ENCODE results near the gene ZNF292. TPM values are rescaled to one million over a fixed set of nuclear protein-coding genes. Genes with fewer than 3 reads are reported as not detected.
"Not testable (repeated sequence)": the region's sequence is repeated elsewhere in the genome, so short reads cannot be mapped to it uniquely, and the experiment has no call there.

The ZNF292 gene
- total RNA-seq, 1 donor from 2014 or later = 34.6 TPM

DNA sequence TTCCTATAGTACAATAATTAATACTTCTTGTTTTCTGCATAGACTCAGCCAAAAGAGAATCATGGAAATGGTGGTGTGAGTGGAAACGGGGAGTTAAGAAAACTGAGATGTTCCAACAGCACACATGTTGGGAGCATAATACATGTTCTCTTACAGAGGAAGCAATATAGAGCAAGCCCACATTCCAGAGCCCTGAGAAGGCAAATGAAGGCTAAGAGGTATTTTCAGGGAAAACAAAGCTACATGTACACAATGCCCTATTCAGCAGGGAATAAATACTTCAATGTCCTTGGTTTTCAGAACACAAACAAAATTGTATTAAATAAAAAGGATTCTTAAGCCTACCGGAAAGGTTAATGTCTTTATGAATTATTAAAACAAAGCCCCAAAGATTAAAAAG is 131.9 kb downstream of the ZNF292 start:
- peaks cover 2% of the 10 kb centered on the region for H3K27me3 Mint-ChIP-seq (ENCODE audit: low read depth)
- no peaks in the 10 kb centered on the region for H3K36me3 Mint-ChIP-seq (ENCODE audit: low read depth)
- H3K9me3 Mint-ChIP-seq (ENCODE audit: low read depth) = no peaks in the 10 kb centered on the region
- peaks cover 17% of the 10 kb centered on the region for H3K4me1 Mint-ChIP-seq (ENCODE audit: low read depth)
- no peak overlapping the region for H3K27ac Mint-ChIP-seq (ENCODE audit: unreplicated experiment)
- TF ChIP-seq CTCF (IDR thresholded peaks at IDR 0.05) = no peak
- DNase-seq (ENCODE audit: low spot score) = no peak
- H3K4me3 Mint-ChIP-seq (ENCODE audit: unreplicated experiment) = no peak overlapping the region

DNA sequence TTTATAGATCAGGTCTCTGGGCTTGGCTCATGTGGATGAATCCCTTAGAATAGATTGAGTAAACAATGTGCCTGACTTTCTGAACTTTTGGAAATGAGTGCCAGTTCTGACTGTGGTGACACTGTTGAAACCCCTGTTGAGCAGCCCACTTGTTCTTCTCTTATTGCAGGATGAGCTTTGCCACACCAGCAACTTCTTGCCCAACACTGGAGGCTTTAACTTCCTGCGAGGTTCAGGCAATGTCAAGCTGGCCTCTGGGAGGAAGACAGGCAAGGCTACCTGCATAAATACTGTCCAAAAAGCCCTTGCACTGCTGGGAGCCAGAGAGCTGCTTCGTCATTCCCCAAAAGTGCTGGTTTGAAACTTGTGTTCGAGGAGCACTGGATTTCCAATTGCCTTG is 134.2 kb downstream of the ZNF292 start:
- H3K27ac Mint-ChIP-seq (ENCODE audit: unreplicated experiment) = no peak overlapping the region
- no peaks in the 10 kb centered on the region for H3K36me3 Mint-ChIP-seq (ENCODE audit: low read depth)
- no peak for DNase-seq (ENCODE audit: low spot score)
- peaks cover 2% of the 10 kb centered on the region for H3K27me3 Mint-ChIP-seq (ENCODE audit: low read depth)
- no peaks in the 10 kb centered on the region for H3K9me3 Mint-ChIP-seq (ENCODE audit: low read depth)
- no peak for TF ChIP-seq CTCF (IDR thresholded peaks at IDR 0.05)
- no peak overlapping the region for H3K4me3 Mint-ChIP-seq (ENCODE audit: unreplicated experiment)
- H3K4me1 Mint-ChIP-seq (ENCODE audit: low read depth) = peaks cover 16% of the 10 kb centered on the region

- Mint-ChIP-seq H3K27ac (ENCODE audit: unreplicated experiment) (no peak overlapping the region), H3K27me3 (ENCODE audit: low read depth) (no peaks in the 10 kb centered on the region), H3K36me3 (ENCODE audit: low read depth) (no peaks in the 10 kb centered on the region), H3K4me1 (ENCODE audit: low read depth) (peaks cover 16% of the 10 kb centered on the region), H3K4me3 (ENCODE audit: unreplicated experiment) (no peak overlapping the region), H3K9me3 (ENCODE audit: low read depth) (no peaks in the 10 kb centered on the region)
- no peak for DNase-seq (ENCODE audit: low spot score)
- TF ChIP-seq CTCF (IDR thresholded peaks at IDR 0.05) = no peak
Measured at GRCh38 chr6:87291883-87292282, 136.5 kb downstream of the ZNF292 start.

DNA sequence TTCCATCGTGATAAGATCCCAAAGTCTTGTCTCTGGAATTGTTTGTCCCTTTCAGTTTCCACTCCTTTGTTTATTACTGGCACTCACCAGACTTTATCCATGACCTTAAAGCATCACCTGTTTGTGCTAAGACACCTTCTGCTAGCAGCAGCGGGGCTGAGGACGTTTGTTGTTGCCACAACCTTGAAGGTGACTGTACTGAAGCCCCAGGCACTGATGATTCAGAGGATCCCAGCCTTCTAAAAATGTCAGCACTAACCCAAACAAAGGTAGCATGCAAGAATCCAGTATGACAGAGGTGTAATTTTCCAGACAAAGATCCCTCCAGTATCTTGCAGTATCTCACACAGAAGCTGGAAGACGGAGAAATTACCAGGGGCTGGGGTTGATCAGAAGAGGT is 138.2 kb downstream of the ZNF292 start:
- Mint-ChIP-seq H3K36me3 (ENCODE audit: low read depth) (no peaks in the 10 kb centered on the region), H3K4me3 (ENCODE audit: unreplicated experiment) (no peak overlapping the region), H3K27ac (ENCODE audit: unreplicated experiment) (no peak overlapping the region), H3K27me3 (ENCODE audit: low read depth) (peaks cover under 1% of the 10 kb centered on the region), H3K9me3 (ENCODE audit: low read depth) (no peaks in the 10 kb centered on the region), H3K4me1 (ENCODE audit: low read depth) (peaks cover 18% of the 10 kb centered on the region)
- no peak for DNase-seq (ENCODE audit: low spot score)
- no peak for TF ChIP-seq CTCF (IDR thresholded peaks at IDR 0.05)

GRCh38 chr6:87297119-87297518 is 141.8 kb downstream of the ZNF292 start:
- Mint-ChIP-seq H3K4me3 (ENCODE audit: unreplicated experiment) (no peak overlapping the region), H3K27ac (ENCODE audit: unreplicated experiment) (no peak overlapping the region), H3K27me3 (ENCODE audit: low read depth) (peaks cover 12% of the 10 kb centered on the region), H3K36me3 (ENCODE audit: low read depth) (no peaks in the 10 kb centered on the region), H3K9me3 (ENCODE audit: low read depth) (peaks cover under 1% of the 10 kb centered on the region), H3K4me1 (ENCODE audit: low read depth) (peaks cover 9% of the 10 kb centered on the region)
- no peak for TF ChIP-seq CTCF (IDR thresholded peaks at IDR 0.05)
- no peak for DNase-seq (ENCODE audit: low spot score)

DNA sequence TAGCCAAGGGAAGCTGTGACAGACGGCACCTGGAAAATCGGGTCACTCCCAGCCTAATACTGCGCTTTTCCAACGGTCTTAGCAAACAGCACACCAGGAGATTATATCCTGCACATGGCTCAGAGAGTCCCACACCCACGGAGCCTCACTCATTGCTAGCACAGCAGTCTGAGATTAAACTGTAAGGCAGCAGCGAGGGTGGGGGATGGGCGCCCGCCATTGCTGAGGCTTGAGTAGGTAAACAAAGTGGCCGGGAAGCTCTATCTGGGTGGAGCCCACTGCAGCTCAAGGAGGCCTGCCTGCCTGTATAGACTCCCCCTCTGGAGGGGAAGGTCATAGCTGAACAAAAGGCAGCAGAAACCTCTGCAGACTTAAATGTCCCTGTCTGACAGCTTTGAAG is 145.9 kb downstream of the ZNF292 start:
- H3K27ac Mint-ChIP-seq (ENCODE audit: unreplicated experiment) = not testable (repeated sequence)

More for the DNA sequence above, 145.9 kb downstream of the ZNF292 start:
- peaks cover 27% of the 10 kb centered on the region for H3K27me3 Mint-ChIP-seq (ENCODE audit: low read depth)
- not testable (repeated sequence) for DNase-seq (ENCODE audit: low spot score); H3K9me3 Mint-ChIP-seq (ENCODE audit: low read depth); H3K4me1 Mint-ChIP-seq (ENCODE audit: low read depth); H3K4me3 Mint-ChIP-seq (ENCODE audit: unreplicated experiment); H3K36me3 Mint-ChIP-seq (ENCODE audit: low read depth)

All from chondrocyte (in vitro differentiated cells).